ENCODE measurements around the gene PVALB.
"Not testable (repeated sequence)": the region's sequence is repeated elsewhere in the genome, so short reads cannot be mapped to it uniquely, and the experiment has no call there.

The PVALB gene

GRCh38 chr22:36754881-36755280, 62.0 kb downstream of the PVALB start:
- not testable (repeated sequence) for DNase-seq

GRCh38 chr22:36753916-36754315, 62.9 kb downstream of the PVALB start:
- no peak for DNase-seq

GRCh38 chr22:36753120-36753802, 63.6 kb downstream of the PVALB start:
- no peak for DNase-seq
